ENCODE measurements around the gene APOO.

- TF ChIP-seq CTCF (optimal IDR thresholded peaks at IDR 0.05 in 1 of 3, IDR thresholded peaks at IDR 0.05 in 1 of 3, conservative IDR thresholded peaks at IDR 0.05 in 1 of 3; ENCODE audit: extremely low read depth in 1 of 3, insufficient read depth in 2 of 3, low read length in 3 of 3) (no peak), EZH2 (IDR thresholded peaks at IDR 0.05; ENCODE audit: low read length) (no peak)
These were observed 31.5 kb upstream of the APOO start for GRCh38 chrX:23939203-23939602.
